NCI-H2171 treated with DMSO at 0.1 percent for 48 hours (cell line): ENCODE results near the gene AQP6.
A peak's percentile ranks its signal among the peaks of the same experiment; 100 is the strongest.

Experiments
- DNase-seq: peaks from one replicate; lab custom pipeline; 2025; lab: John Stamatoyannopoulos, UW

AQP6 gene

DNA sequence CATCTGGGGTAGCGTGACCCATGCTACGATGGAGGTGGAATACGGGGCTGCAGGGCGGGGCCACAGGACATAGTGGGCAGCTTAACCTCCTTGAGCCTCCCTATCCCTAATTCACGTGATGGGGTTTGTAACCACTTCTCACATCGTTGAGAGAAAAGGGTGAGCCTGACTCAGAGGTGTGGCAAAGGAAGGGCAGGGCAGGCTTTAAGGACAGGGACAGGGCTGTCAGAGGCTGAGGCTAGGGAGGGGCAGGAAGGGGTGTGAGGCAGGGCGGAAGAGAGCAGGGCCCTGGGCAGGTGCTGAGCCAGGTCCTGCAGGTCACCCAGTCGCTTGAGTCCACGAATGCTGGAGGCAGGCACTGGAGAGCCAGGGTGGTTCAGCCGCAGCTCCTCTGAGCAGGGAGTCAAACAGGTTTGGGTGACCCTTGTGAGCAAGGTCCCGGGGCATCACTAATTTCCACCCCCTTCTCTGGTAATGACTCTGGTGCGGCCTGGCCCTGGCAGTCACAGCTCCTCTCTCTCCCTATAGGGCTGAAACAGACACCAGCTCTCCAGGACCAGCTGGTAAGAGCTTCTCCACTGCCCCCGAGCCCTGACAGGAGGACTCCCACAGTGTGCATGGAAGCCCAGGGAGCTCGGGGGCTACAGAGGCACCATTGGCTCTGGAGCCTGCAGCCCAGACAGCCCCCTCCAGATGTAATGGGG, 29.7 kb upstream of the AQP6 start:
- DNase-seq, result peak; percentile 13

DNA sequence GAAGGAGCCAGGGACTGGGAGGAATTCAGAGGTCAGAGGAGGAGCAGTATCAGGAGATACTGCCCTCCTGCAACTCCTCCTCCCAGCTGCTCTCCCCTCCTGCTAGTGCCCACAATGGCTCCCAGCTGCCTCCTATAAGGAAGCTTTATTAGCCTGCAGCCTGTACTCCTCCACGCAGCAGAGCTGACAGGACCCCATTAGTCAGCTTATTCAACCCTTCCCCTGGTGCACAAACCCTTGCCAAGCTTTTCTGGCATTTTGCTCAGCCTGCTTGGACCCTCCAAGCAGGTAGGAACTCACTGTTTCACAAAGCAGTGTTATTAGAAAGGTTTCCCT, 29.2 kb upstream of the AQP6 start:
- no peak for DNase-seq

DNA sequence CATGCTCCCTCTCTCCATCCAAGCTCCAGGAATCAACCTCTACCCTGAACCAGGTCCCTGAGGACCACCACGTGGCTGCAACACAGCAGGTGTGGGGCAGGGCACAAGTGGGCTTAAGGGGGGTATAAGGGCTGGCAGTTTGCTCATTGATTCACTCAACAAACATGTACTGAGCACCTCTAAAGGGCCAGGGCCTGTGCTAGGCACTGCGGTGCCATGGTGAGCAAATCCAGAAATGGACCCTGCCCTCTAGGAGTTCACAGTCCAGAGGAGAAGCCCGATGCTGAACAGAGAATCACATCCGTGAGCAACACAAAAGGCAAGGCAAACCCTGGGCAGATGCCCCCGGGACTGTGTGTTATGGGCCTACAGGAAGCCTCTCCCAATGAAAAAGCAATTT, 28.7 kb upstream of the AQP6 start:
- DNase-seq, result peak; percentile 5

DNA sequence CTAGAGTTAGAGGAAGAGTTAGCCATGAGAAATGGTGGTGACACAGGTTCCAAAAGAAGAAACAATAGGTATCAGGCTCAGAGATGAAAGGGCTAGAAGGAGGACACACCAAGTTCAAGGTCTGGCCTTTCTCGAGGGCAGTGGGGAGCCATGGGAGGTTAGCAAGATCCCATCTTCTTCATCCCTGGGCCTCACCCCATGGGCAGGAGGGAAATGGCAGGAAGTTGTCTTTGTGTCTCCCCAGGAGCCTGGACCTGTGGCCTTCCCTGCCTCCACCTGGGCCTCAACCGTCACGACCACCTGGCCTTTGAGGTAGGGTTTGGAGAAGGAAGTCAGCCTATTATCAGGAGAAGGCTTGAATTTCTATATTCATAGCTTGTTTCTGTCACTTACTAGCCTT, 28.0 kb upstream of the AQP6 start:
- no peak for DNase-seq

DNA sequence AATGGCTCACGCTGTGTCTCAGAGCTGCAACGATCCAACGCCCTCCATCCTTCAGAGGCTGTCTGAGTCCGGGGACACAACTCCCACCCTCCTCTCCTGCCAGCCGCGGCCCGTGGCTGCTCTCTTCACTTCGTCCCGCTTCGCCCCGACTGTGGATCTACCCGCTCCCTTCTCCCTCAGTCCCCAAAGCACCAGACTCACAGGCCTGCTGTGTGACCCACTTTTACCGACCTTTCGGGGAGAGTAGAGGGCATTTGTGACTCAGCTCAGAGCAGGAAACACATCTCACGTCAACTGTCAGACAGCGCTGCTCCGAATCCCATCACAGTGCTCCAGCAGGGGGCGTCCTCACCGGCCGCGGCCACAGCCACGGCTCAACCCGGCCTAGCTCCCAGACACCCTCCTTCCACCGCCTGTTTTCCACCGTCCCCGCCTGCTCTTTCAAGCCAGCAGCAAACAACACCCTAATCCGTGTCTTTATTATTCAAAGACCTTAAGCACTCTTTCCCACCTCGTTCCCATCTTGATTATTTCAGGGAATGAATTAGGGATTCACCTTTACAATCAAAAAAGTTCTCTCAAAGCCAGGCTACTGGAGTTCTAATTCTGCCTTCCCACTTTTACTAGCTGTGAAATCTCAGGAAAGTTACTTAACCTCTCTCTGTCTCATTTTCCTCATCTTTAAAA, 27.2 kb upstream of the AQP6 start:
- DNase-seq, result no peak

DNA sequence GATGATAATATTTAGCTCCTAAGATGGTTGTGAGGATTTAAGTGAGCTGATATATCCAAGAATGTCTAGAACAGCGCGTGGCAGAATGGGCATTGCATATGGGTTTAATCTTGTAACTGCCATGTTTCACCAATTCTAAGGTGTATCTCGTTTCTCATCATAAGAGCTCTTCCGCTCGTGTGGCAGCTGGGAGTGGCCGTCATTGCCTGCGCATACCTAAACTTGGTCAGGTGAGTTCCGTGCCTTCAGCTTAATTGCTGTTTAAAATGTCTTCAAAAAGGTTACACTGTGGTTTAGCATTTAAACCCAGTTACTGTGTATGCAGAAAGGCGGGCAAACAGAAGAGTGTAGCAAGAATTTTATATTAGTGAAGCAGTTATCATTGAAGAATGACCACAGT, 26.7 kb upstream of the AQP6 start:
- no peak for DNase-seq

DNA sequence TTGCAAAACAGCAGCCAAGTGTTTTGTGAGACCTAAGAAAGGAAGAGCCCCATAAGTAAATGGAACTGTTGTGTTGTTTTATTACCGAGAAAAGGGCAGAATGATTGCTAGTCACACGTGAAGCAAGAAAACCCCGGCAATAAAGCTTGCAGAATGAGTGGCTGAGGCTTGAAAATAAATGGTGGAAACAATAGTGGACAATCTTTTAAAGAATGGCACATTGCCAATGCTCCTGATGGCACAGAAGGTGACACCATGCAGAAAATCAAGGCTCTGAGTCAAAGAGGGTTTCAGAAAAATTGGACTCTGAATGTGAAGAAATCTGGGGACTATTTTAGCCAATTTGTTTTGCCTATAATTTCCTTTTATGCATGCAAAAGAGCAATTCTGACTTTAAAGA, 26.2 kb upstream of the AQP6 start:
- no peak for DNase-seq

DNA sequence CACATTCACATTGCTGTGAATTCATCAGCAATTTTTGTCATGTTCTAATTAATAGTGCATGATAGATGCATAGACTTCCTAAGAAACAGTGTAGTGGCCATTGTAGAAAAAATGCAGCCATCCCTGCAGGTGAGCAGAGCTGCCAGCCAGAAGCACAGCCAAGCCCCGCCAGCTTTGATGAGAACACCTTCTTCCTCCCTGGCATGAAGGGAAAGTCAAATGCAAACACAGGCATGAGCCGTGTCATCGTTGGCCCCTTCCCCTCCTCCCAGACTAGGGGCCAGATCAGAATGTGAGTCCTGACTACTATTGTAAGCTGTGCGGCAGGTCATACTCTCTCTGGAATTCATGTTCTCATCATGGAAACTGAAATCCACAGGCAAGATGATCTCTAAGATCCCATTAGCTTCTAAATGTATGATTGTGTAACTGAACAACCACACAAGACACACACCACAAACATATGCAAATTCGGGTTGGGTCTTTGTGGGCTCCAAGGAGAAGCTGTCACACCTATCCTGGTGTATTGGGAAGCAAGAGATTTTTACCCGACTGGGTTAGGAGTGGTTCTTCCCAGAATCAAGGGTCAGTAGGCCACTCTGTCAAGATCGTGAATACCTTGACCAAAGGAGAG, 25.0 kb upstream of the AQP6 start:
- no peak for DNase-seq

DNA sequence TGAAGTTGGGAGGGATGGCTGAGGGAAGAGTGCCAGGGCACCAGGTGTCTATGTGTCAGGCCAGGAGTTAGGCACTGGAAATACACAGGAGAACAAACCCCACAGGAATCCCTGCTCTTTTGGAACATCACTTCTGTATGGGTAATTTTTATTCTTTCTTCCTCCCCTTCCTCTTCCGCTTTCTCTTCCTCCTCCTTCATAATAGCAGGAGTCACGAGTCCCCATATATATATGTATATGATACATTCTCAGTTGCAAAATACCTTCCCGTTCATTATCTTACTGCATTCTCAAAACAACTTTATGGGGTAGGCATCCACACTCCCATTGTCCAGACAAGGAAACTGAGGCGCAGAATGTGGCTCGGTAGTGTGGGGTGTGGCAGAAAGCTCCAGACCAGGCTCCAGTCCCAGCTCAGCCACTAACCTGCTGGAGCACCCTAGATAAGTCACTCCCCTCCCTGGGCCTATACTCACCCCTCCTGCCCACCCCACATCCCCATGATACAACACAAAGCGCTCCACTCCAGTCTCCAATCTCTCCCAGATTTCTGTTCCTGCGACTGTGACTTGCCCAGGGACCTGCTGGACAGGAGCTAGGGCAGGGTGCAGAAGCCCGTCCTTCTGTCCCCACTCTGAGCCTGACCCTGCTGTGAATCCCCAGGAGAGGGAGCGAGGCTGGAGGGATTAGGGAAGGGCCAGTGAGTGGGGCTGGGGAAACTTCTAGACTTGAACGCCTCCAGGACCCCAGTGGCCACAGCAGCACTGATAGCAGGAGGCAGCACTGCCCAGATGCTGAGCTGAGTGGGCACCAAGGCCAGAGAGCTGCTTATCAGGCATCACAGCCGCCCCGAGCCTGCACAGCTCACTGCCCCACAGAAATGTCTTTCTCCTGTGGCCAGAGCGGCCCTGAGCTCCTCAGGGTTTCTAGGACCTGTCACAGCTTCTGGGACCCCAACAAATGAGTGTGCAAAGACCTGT, 23.6 kb upstream of the AQP6 start:
- no peak for DNase-seq

DNA sequence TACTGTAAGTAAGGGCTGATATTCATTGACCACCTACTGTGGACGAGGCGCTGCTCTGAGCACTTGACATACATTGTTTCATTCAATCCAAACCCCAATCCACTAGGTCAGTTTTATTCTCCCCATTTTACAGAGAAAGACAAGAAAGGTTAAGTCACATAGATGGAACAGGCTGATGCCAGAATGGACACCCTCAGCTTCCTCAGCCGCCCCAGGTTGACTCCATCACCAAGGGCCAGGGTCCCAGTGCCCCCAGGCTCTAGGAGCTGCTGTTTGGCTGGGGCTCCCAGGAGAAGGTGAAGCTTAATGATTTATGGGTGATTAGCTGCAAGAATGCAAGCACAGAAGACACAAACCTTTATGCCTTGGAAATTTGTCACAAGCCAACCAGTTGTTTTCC, 22.9 kb upstream of the AQP6 start:
- DNase-seq, result no peak

DNA sequence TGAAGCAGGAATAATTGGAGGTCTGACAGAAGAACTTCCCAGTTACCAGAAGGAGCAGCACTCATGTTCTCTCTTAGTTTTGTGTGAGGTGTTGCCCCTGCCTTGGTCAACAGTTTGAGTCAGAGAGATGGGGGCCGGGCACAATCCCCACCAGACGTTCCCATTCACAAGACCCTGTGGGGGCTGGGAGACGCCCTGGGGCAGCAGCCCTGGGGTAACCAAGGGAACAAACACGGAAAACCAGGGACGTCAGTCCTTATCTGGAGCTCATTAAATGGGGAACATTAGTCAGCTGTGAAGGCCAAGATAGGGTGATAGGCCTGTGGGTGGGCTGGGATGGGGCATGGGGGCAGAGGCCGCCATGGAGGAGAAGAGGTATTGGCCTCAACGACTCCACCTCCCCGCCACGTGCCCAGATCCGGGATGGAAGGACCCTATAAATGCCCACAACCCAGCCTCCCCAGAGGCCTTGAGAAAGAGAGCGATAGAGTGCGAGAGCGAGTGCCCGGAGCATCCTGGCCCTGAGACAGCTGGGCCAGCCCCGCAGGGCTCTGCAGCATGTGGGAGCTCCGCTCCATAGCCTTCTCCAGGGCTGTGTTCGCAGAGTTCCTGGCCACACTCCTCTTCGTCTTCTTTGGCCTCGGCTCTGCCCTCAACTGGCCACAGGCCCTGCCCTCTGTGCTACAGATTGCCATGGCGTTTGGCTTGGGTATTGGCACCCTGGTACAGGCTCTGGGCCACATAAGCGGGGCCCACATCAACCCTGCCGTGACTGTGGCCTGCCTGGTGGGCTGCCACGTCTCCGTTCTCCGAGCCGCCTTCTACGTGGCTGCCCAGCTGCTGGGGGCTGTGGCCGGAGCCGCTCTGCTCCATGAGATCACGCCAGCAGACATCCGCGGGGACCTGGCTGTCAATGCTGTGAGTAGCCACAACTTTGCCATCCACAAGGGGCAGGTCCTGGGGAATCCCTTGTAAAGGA, 22.2 kb upstream of the AQP6 start, which contains the start of gene AQP2:
AQP2 (plus strand) TSS at position 465 of the 979 bp plus-strand sequence; CDS start at position 559, 94 bp downstream.
- DNase-seq, result no peak

DNA sequence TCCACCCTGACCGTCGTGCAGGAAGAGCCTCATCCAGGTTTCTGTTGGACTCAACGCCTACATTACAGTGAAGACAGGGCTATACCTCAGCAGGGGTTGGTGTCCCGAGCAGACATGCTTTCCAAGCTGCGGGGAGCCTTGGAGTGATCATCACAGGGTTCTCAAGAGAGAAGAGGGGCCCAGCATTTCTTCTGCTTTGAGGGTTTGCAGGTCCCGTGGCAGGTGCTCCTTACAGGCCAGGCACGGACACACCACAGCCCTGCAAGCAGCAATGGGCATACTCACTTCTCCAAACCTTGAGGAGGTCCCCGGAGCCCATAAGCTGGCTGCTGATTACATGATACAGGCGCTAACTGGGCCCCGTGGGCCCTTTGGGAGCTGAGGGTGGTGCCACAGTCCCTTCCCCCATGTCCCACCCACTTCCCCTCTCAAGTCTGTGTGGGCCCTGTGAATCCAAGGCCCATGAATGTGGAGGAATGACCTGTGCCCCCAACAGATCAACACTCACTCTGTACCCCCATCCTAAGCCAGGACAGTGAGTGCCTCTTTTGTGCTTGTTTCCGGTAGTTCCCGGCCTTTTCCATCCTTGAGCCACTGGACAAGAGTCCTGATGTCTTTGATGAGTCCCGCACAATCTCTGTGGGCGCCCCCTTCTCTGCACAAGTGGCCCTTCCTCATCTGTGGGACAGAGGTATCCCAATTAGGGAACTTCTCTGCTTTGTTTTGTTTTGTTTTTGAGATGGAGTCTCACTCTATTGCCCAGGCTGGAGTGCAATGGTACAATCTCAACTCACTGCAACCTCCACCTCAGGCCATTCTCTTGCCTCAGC, 21.1 kb upstream of the AQP6 start:
- DNase-seq, result no peak

DNA sequence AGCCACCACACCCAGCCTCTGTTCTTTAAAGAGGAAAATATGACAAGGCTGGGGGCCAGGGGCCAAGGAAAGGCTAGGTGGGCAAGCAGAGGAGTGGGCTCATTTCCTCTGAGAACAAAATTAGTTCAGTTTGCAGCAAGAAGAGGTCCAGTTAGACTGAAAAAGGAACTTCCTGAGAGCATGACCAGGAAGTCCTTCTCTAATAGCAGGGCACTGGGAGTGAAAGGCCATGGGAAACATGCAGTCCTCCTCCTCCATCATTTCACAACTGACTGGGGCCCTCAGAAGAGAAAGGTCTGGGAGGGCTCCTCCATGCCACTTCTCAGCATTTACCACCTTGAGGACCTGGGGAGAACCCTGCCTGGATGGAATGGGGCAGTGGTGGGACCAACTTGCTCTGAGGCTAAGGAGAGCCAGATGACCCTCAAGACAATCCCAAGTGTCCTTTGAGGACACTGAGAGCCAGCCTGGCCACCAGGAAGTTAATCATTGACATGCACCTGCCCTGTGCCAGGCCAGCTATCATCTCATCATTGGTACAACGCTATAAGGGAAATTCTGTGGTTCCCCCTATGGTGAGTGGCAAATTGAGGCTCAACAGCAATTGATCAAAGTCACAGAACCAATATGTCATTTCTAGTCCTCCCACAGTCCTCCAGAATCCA, 20.2 kb upstream of the AQP6 start:
- no peak for DNase-seq

DNA sequence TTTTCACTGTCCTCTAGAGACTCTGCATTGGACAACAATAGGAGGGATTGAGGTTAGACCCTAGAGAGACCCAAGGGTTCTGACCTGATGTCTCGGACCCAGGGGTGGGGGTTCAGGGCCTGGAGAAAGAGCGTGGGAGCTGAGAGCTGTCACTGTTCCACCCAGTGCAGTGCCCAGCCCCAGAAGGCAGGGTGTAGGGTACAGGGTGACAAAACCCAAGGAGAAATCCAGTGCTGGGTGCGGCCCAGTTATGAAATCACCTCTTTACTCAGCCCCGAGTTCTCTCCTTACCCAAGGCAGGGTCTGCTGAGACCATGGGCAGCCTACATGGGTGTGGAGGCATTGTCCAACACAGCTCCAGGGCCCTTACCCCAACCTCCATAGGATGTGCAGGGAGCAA, 19.6 kb upstream of the AQP6 start:
- DNase-seq, result no peak

DNA sequence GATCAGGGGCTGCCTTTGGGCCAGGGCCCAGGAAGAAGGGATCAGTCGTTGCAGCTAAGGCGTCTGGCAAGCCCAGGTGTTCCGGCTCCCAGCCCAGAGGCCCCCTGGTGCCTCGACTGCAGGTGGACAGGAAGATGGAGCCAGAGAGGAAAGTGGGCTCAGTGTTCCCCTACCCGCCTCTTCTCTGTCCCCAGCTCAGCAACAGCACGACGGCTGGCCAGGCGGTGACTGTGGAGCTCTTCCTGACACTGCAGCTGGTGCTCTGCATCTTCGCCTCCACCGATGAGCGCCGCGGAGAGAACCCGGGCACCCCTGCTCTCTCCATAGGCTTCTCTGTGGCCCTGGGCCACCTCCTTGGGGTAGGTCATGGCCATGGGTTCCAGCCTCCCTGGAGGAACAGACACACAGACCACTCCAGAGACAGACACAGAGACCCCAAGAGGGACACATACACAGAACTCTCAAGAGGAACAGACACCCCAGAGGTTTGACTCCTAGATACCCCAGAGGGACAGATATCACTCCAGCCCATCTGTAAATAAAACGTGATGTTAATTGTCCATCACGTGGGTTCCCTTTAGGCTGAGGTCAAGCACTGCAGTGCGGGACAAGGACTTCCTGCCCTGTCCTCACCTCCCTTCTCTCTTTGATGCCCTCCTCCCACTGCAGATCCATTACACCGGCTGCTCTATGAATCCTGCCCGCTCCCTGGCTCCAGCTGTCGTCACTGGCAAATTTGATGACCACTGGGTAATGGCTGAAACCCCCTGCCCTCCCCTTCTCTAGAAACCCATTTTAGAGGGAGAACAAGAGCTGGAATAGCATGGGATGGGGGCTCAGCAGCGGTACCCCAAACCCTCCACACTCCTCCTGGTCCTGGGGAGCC, 18.5 kb upstream of the AQP6 start:
- DNase-seq, result no peak

DNA sequence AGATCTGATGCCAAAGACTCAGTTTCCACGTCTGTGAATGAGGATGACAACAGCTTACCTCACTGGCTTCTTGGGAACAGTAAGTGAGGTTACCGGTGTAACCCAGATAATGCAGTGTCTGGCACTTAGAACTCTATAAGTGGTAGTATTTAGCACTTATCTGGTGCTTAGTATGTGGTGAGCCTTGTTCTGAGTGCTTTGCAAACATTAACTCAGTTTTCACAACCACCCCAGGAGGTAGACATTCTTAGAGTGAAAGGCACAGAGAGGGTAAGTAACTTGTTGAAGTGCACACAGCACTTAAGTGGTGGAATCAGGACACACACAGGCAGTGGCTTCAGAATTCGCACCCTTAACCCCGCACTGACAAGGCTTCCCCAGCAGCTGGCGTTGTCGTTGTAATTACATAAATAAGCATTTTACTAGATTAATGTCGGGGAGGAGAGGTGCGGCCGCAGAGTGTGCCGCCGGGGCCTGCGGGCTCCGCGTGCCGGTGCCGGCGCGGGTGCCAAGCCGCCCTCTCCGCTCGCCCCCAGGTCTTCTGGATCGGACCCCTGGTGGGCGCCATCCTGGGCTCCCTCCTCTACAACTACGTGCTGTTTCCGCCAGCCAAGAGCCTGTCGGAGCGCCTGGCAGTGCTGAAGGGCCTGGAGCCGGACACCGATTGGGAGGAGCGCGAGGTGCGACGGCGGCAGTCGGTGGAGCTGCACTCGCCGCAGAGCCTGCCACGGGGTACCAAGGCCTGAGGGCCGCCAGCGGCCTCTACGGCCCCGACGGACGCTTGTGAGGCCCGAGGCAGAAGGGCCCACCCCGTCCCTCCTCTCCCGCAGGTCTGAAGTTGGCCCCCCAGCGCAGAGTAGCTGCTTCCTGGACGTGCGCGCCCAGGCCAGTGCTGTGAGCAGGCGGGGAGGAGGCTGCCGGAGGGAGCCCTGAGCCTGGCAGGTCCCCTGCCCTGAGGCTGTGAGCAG, 17.6 kb upstream of the AQP6 start:
- DNase-seq, result no peak

DNA sequence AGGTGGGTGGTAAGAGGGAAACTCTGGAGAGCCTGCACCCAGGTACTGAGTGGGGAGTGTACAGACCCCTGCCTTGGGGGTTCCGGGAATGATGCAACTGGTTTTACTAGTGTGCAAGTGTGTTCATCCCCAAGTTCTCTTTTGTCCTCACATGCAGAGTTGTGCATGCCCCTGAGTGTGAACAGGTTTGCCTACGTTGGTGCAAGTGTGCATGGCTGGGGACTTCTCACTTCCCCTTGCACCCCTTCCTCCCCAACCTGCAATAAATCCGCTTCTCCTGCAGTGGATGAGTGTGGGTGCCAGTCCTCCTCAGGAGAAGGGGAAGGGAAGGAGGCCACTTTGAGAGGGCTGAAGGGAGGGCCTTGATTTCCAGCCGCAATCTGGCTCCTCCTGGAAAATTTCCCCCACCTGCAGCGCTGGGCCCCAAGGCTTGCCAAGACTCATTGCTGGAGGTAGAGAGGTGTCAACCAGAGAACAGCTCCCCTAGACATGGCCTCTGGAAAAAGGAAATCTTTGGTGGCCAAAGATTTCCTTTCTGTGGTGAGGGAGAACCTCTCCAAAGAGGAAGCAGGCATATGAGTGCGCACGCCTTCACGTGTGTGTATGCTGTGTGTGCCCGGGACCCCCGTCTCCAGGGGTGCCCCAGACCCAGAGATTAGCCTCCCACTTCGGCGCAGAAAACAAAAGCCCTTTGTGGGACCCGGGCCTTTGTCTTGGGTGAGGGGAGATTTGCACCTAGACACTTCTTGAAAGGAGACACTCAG, 16.7 kb upstream of the AQP6 start:
- no peak for DNase-seq
